Activated naive CD4-positive, alpha-beta T cell treated with anti-CD3 and anti-CD28 coated beads, Interleukin-2, amount 50 U/mL, for 16 hours (primary cell): ENCODE data around the gene BAK1.
"Not testable (repeated sequence)": the region's sequence is repeated elsewhere in the genome, so short reads cannot be mapped to it uniquely, and the experiment has no call there.

Source experiments
- DNase-seq: peaks from one replicate; pipeline ENCODE4 v3.0.0-alpha.2; 2020

Gene BAK1

GRCh38 chr6:33585403-33586107 is 5.5 kb upstream of the BAK1 start:
- DNase-seq: peak; percentile 79

- no peak for DNase-seq
These were observed 4.8 kb upstream of the BAK1 start for GRCh38 chr6:33584700-33585402.

- DNase-seq: no peak
These were observed 3.6 kb upstream of the BAK1 start for GRCh38 chr6:33583591-33584155.

GRCh38 chr6:33581186-33581585 is 1.1 kb upstream of the BAK1 start:
- DNase-seq: no peak

GRCh38 chr6:33578588-33579011 is 1.5 kb downstream of the BAK1 start:
- DNase-seq: no peak

GRCh38 chr6:33578164-33578563 is 1.9 kb downstream of the BAK1 start:
- no peak for DNase-seq

GRCh38 chr6:33577718-33578117 is 2.4 kb downstream of the BAK1 start:
- no peak for DNase-seq

- DNase-seq: peak; percentile 36
These were observed 3.0 kb downstream of the BAK1 start for GRCh38 chr6:33577106-33577535.

GRCh38 chr6:33576668-33577067 is 3.4 kb downstream of the BAK1 start:
- no peak for DNase-seq

GRCh38 chr6:33575211-33575610 is 4.9 kb downstream of the BAK1 start:
- no peak for DNase-seq

- no peak for DNase-seq
These were observed 8.3 kb downstream of the BAK1 start for GRCh38 chr6:33571637-33572316.

GRCh38 chr6:33570806-33571636 is 9.1 kb downstream of the BAK1 start:
- peak; percentile 91 for DNase-seq

- no peak for DNase-seq
These were observed 11.1 kb downstream of the BAK1 start for GRCh38 chr6:33568826-33569570.

- DNase-seq: no peak
These were observed 12.2 kb downstream of the BAK1 start for GRCh38 chr6:33567836-33568235.

- DNase-seq: no peak
These were observed 13.6 kb downstream of the BAK1 start for GRCh38 chr6:33566182-33567084.

- DNase-seq: no peak
These were observed 21.3 kb downstream of the BAK1 start for GRCh38 chr6:33558801-33559200.

- no peak for DNase-seq
These were observed 22.7 kb downstream of the BAK1 start for GRCh38 chr6:33557376-33557775.

- not testable (repeated sequence) for DNase-seq
These were observed 27.2 kb downstream of the BAK1 start for GRCh38 chr6:33552883-33553282.

- DNase-seq: no peak
These were observed 27.8 kb downstream of the BAK1 start for GRCh38 chr6:33552252-33552651.

GRCh38 chr6:33551538-33551937 is 28.5 kb downstream of the BAK1 start:
- DNase-seq: no peak

- no peak for DNase-seq
These were observed 30.2 kb downstream of the BAK1 start for GRCh38 chr6:33549896-33550295.
